Fibroblast of lung (primary cell): ENCODE measurements around the gene ITPRIPL2. TPM values are rescaled to one million over a fixed set of nuclear protein-coding genes. Genes with fewer than 3 reads are reported as not detected.

Experiments used
- DNase-seq, 2 donors: peaks; one replicate each; pipeline versions ENCODE4 v3.0.0 to v3.0.0-alpha.2; 2010; ENCODE audit warnings: low read depth in 2 of 2
- H2AFZ ChIP-seq: 2 replicates; pipeline ENCODE4 v1.5.1; 2012; ENCODE audit warnings: low read length, control low read depth, inconsistent platforms
- H3K27ac ChIP-seq: 2 replicates; pipeline ENCODE4 v1.5.1; 2011; ENCODE audit warnings: low read length, control low read depth; ENCODE audit not compliant: insufficient read depth
- H3K27me3 ChIP-seq: 2 replicates; pipeline ENCODE4 v1.5.1; 2011; ENCODE audit warnings: mild to moderate bottlenecking, low read length; ENCODE audit not compliant: control insufficient read depth, insufficient read depth
- H3K36me3 ChIP-seq: 2 replicates; pipeline ENCODE4 v1.5.1; 2011; ENCODE audit warnings: low read length; ENCODE audit not compliant: control insufficient read depth, insufficient read depth
- H3K4me1 ChIP-seq: 2 replicates; pipeline ENCODE4 v1.5.1; 2011; ENCODE audit warnings: low read length; ENCODE audit not compliant: control insufficient read depth, insufficient read depth; ENCODE audit errors: extremely low read depth
- H3K4me2 ChIP-seq: 2 replicates; pipeline ENCODE4 v1.5.1; 2011; ENCODE audit warnings: low read length, control low read depth; ENCODE audit not compliant: insufficient read depth; ENCODE audit errors: extremely low read depth
- H3K4me3 ChIP-seq, 4 experiments: fragments of 200-600 bp in 1 of 4; sonication (generic) in 1 of 4; replicated peaks in 1 of 4; 2 replicates each; pipeline ENCODE4 v1.5.1; 2011 to 2016; ENCODE audit warnings: low read length in 4 of 4, low read depth in 3 of 4, mild to moderate bottlenecking in 3 of 4, control low read depth in 2 of 4, inconsistent platforms in 1 of 4, mixed read lengths in 1 of 4; ENCODE audit not compliant: insufficient read depth in 1 of 4; ENCODE audit errors: control extremely low read depth in 1 of 4
- H3K79me2 ChIP-seq: 2 replicates; pipeline ENCODE4 v1.5.1; 2012; ENCODE audit warnings: mild to moderate bottlenecking, low read length, inconsistent platforms; ENCODE audit not compliant: control insufficient read depth, insufficient read depth
- H3K9ac ChIP-seq: 2 replicates; pipeline ENCODE4 v1.5.1; 2011; ENCODE audit warnings: mild to moderate bottlenecking, low read length, control low read depth; ENCODE audit not compliant: insufficient read depth
- H3K9me3 ChIP-seq: 2 replicates; pipeline ENCODE4 v1.5.1; 2012; ENCODE audit warnings: low read depth, low read length; ENCODE audit not compliant: control insufficient read depth, insufficient read depth
- H4K20me1 ChIP-seq: 2 replicates; pipeline ENCODE4 v1.5.1; 2011; ENCODE audit warnings: low read length; ENCODE audit not compliant: control insufficient read depth, insufficient read depth; ENCODE audit errors: extremely low read depth
- CTCF ChIP-seq, 2 donors: IDR thresholded peaks in 1 of 2; conservative IDR thresholded peaks in 1 of 2; 1 replicate in 1 of 2; 2 replicates in 1 of 2; pipeline ENCODE4 v1.5.1; 2011 to 2012; ENCODE audit warnings: low read length in 2 of 2, control low read depth in 1 of 2, inconsistent platforms in 1 of 2, low read depth in 1 of 2, mild to moderate bottlenecking in 1 of 2
- EZH2 ChIP-seq: IDR thresholded peaks from 2 replicates; pipeline ENCODE4 v1.5.1; 2012; ENCODE audit warnings: low read length, control low read depth, mild to moderate bottlenecking; ENCODE audit errors: missing control alignments
- polyA plus RNA-seq, 2 donors: library from polyadenylated mRNA; depleted of rRNA in 1 of 2; stranded (reverse) in 1 of 2; unstranded in 1 of 2; fragments of >200 nt; gene quantifications; 2 replicates each; pipeline ENCODE4 v1.2.1, GENCODE V29; 2011 to 2012; ENCODE audit warnings: missing spikeins in 1 of 2
- total RNA-seq: library from RNA; depleted of rRNA; stranded (reverse); fragments of >200 nt; gene quantifications from 2 replicates; pipeline ENCODE4 v1.2.1, GENCODE V29; 2014

Gene ITPRIPL2
- total and polyA plus RNA-seq, 2 donors (not counting 1 experiment from before 2014, with no cell fraction given): 23.1 to 42.1 TPM

- no peak overlapping the region for H2AFZ ChIP-seq
- H3K4me1 ChIP-seq: peaks cover 11% of the 10 kb centered on the region
- no peak overlapping the region for H3K4me2 ChIP-seq
- H3K36me3 ChIP-seq: no peaks in the 10 kb centered on the region
- no peak overlapping the region for H3K27ac ChIP-seq
- no peak overlapping the region for H3K9ac ChIP-seq
- H4K20me1 ChIP-seq: no peaks in the 10 kb centered on the region
- H3K27me3 ChIP-seq: no peaks in the 10 kb centered on the region
- no peak for DNase-seq
- no peak overlapping the region for H3K4me3 ChIP-seq
- H3K79me2 ChIP-seq: peaks cover 14% of the 10 kb centered on the region
- TF ChIP-seq CTCF (conservative IDR thresholded peaks at IDR 0.05 in 1 of 2, IDR thresholded peaks at IDR 0.05 in 1 of 2; ENCODE audit: low read depth in 1 of 2, low read length in 2 of 2): no peak
- TF ChIP-seq EZH2: no peak
- no peaks in the 10 kb centered on the region for H3K9me3 ChIP-seq
Measured at GRCh38 chr16:19123535-19124178, 9.9 kb downstream of the ITPRIPL2 start.

GRCh38 chr16:19126300-19126699, 12.5 kb downstream of the ITPRIPL2 start:
- H3K27me3 ChIP-seq: no peaks in the 10 kb centered on the region
- no peak overlapping the region for H3K27ac ChIP-seq
- no peak overlapping the region for H2AFZ ChIP-seq
- H3K9me3 ChIP-seq: no peaks in the 10 kb centered on the region
- no peak overlapping the region for H3K4me3 ChIP-seq
- peaks cover 9% of the 10 kb centered on the region for H3K4me1 ChIP-seq
- H3K79me2 ChIP-seq: peaks cover 4% of the 10 kb centered on the region
- DNase-seq: no peak
- TF ChIP-seq EZH2: no peak
- no peak for TF ChIP-seq CTCF (conservative IDR thresholded peaks at IDR 0.05 in 1 of 2, IDR thresholded peaks at IDR 0.05 in 1 of 2; ENCODE audit: low read depth in 1 of 2, low read length in 2 of 2)
- H3K36me3 ChIP-seq: no peaks in the 10 kb centered on the region
- H4K20me1 ChIP-seq: no peaks in the 10 kb centered on the region
- H3K4me2 ChIP-seq: no peak overlapping the region
- no peak overlapping the region for H3K9ac ChIP-seq

- Histone ChIP-seq H3K4me1 (peaks cover 15% of the 10 kb centered on the region), H3K27me3 (no peaks in the 10 kb centered on the region), H3K79me2 (no peaks in the 10 kb centered on the region), H3K9ac (no peak overlapping the region), H3K27ac (no peak overlapping the region), H2AFZ (no peak overlapping the region), H3K36me3 (no peaks in the 10 kb centered on the region), H4K20me1 (no peaks in the 10 kb centered on the region), H3K9me3 (no peaks in the 10 kb centered on the region), H3K4me2 (no peak overlapping the region), H3K4me3 (no peak overlapping the region)
- no peak for DNase-seq
- no peak for TF ChIP-seq CTCF (conservative IDR thresholded peaks at IDR 0.05 in 1 of 2, IDR thresholded peaks at IDR 0.05 in 1 of 2; ENCODE audit: low read depth in 1 of 2, low read length in 2 of 2)
- no peak for TF ChIP-seq EZH2
Measured at GRCh38 chr16:19127205-19127604, 13.4 kb downstream of the ITPRIPL2 start.
